Activated naive CD4-positive, alpha-beta T cell treated with anti-CD3 and anti-CD28 coated beads, Interleukin-2, amount 50 U/mL, for 16 hours (primary cell): ENCODE measurements around the gene GPD1.
"Not testable (repeated sequence)": the region's sequence is repeated elsewhere in the genome, so short reads cannot be mapped to it uniquely, and the experiment has no call there.

Experiments used
- DNase-seq: peaks from one replicate; pipeline ENCODE4 v3.0.0-alpha.2; 2020

Gene GPD1

GRCh38 chr12:50132505-50133135 is 28.8 kb downstream of the GPD1 start:
- no peak for DNase-seq

- no peak for DNase-seq
These were observed 39.2 kb downstream of the GPD1 start for GRCh38 chr12:50142993-50143392.

GRCh38 chr12:50145439-50145838 is 41.6 kb downstream of the GPD1 start:
- DNase-seq = no peak

GRCh38 chr12:50147281-50147680 is 43.5 kb downstream of the GPD1 start:
- DNase-seq = no peak

- DNase-seq = not testable (repeated sequence)
These were observed 44.2 kb downstream of the GPD1 start for GRCh38 chr12:50148011-50148410.

- no peak for DNase-seq
These were observed 45.5 kb downstream of the GPD1 start for GRCh38 chr12:50149311-50149710.

- no peak for DNase-seq
These were observed 47.4 kb downstream of the GPD1 start for GRCh38 chr12:50151047-50151687.

GRCh38 chr12:50154947-50155346 is 51.1 kb downstream of the GPD1 start:
- not testable (repeated sequence) for DNase-seq

- no peak for DNase-seq
These were observed 52.8 kb downstream of the GPD1 start for GRCh38 chr12:50156641-50157040.

- DNase-seq = no peak
These were observed 53.5 kb downstream of the GPD1 start for GRCh38 chr12:50157259-50157658.

- DNase-seq = no peak
These were observed 56.8 kb downstream of the GPD1 start for GRCh38 chr12:50160643-50161042.
